Keratinocyte (primary cell): ENCODE data around the gene TM2D1. TPM values are rescaled to one million over a fixed set of nuclear protein-coding genes. Genes with fewer than 3 reads are reported as not detected.

Experiments
- DNase-seq: peaks from one replicate; pipeline ENCODE4 v3.0.0-alpha.2; 2011; ENCODE audit warnings: low read depth, missing footprints, low spot score
- FAIRE-seq: peaks from 2 replicates; lab custom pipeline; 2011; peaks lifted over from hg19 to GRCh38; lab: Jason Lieb, UNC
- H2AFZ ChIP-seq: 2 replicates; pipeline ENCODE4 v1.6.0; 2012; ENCODE audit warnings: low read length, control low read depth, inconsistent platforms; ENCODE audit not compliant: control insufficient read depth
- H3K27ac ChIP-seq: 2 replicates; pipeline ENCODE4 v1.5.1; 2011; ENCODE audit warnings: low read length; ENCODE audit not compliant: control insufficient read depth, insufficient read depth
- H3K27me3 ChIP-seq: 3 replicates; pipeline ENCODE4 v1.6.0; 2011; ENCODE audit warnings: low read length; ENCODE audit not compliant: control insufficient read depth, insufficient read depth; ENCODE audit errors: extremely low read depth
- H3K36me3 ChIP-seq, 2 experiments: 2 replicates in 1 of 2; 3 replicates in 1 of 2; pipeline ENCODE4 v1.5.1; 2011; ENCODE audit warnings: low read length in 2 of 2, mild to moderate bottlenecking in 1 of 2; ENCODE audit not compliant: control insufficient read depth in 2 of 2, insufficient read depth in 2 of 2; ENCODE audit errors: extremely low read depth in 1 of 2
- H3K4me1 ChIP-seq: 3 replicates; pipeline ENCODE4 v1.5.1; 2011; ENCODE audit warnings: low read length; ENCODE audit not compliant: control insufficient read depth, insufficient read depth; ENCODE audit errors: extremely low read depth
- H3K4me2 ChIP-seq: 3 replicates; pipeline ENCODE4 v1.6.0; 2011; ENCODE audit warnings: low read depth, low read length; ENCODE audit not compliant: control insufficient read depth, insufficient read depth; ENCODE audit errors: extremely low read depth
- H3K4me3 ChIP-seq, 3 experiments: fragments of 200-600 bp in 1 of 3; sonication (generic) in 1 of 3; 2 replicates in 2 of 3; 3 replicates in 1 of 3; pipeline ENCODE4 v1.5.1; 2011 to 2016; ENCODE audit warnings: low read length in 3 of 3, mild to moderate bottlenecking in 3 of 3, control low read depth in 2 of 3, inconsistent platforms in 1 of 3, low read depth in 1 of 3, mixed read lengths in 1 of 3, mixed run types in 1 of 3, moderate library complexity in 1 of 3; ENCODE audit not compliant: control insufficient read depth in 2 of 3, insufficient read depth in 2 of 3; ENCODE audit errors: extremely low read depth in 1 of 3
- H3K79me2 ChIP-seq: 2 replicates; pipeline ENCODE4 v1.6.0; 2012; ENCODE audit warnings: low read length; ENCODE audit not compliant: control insufficient read depth, insufficient read depth
- H3K9ac ChIP-seq: 3 replicates; pipeline ENCODE4 v1.6.0; 2011; ENCODE audit warnings: low read length; ENCODE audit not compliant: control insufficient read depth, insufficient read depth; ENCODE audit errors: extremely low read depth
- H3K9me1 ChIP-seq: 3 replicates; pipeline ENCODE4 v1.6.0; 2011; ENCODE audit warnings: low read length; ENCODE audit not compliant: control insufficient read depth, insufficient read depth; ENCODE audit errors: extremely low read depth
- H3K9me3 ChIP-seq: 2 replicates; pipeline ENCODE4 v1.5.1; 2012; ENCODE audit warnings: low read depth, low read length; ENCODE audit not compliant: control insufficient read depth
- H4K20me1 ChIP-seq: 3 replicates; pipeline ENCODE4 v1.6.0; 2011; ENCODE audit warnings: low read length; ENCODE audit not compliant: control insufficient read depth, insufficient read depth; ENCODE audit errors: extremely low read depth
- EZH2 ChIP-seq: IDR thresholded peaks from one replicate; pipeline ENCODE4 v1.6.1; 2012; ENCODE audit warnings: inconsistent platforms, mild to moderate bottlenecking, low read length, moderate library complexity
- dilution Hi-C: fragments of 300-500 bp; cut with MboI; formaldehyde crosslinking; loops from one replicate; pipeline ENCODE4 v1.7.0; 2020; ENCODE audit warnings: low sequenced_read_pairs; ENCODE audit not compliant: extremely low pct_ligation_motif_present
- polyA plus RNA-seq, 5 experiments: library from polyadenylated mRNA; depleted of rRNA in 3 of 5; stranded (reverse) in 3 of 5; stranded (forward) in 1 of 5; unstranded in 1 of 5; fragments of >200 nt; gene quantifications; 1 replicate in 1 of 5; 2 replicates in 3 of 5; 3 replicates in 1 of 5; pipeline versions ENCODE4 v1.2.1 to v1.2.3, GENCODE V29; 2011 to 2012; ENCODE audit warnings: missing spikeins in 2 of 5, low read depth in 1 of 5, low replicate concordance in 1 of 5
- TF ChIP-seq, protein P1 (sequence below), 3 experiments: IDR thresholded peaks in 1 of 3; conservative IDR thresholded peaks in 1 of 3; optimal IDR thresholded peaks in 1 of 3; 2 replicates in 2 of 3; 3 replicates in 1 of 3; pipeline versions ENCODE3 to v1.5.1; 2011; ENCODE audit warnings: low read length in 3 of 3, mild to moderate bottlenecking in 3 of 3, moderate library complexity in 2 of 3, control low read depth in 1 of 3, inconsistent platforms in 1 of 3; ENCODE audit not compliant: insufficient read depth in 2 of 3; ENCODE audit errors: extremely low read depth in 1 of 3

Gene TM2D1
- polyA plus RNA-seq, 1 donor (not counting 4 experiments of a cell fraction or from before 2014, with no cell fraction given): 70.2 TPM

DNA sequence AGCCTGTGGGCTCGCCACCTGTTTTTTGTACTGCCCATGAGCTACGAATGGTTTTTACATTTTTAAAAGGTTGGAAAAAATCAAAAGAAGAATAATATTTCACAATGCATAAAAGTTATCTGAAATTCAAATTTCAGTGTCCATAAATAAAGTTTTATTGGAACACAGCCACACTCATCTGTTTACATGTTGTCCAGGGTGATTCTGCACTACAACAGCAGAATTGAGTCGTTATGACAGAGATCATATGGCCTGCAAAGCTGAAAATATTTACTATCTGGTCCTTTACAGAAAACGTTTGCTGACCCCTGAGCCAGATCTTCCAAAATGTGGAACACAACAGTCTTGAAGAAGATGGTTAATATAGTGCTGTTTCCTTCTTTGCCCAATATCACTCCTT lies 89.4 kb downstream of the TM2D1 start:
- H3K9me3 ChIP-seq: no peaks in the 10 kb centered on the region
- TF ChIP-seq, protein P1, sequence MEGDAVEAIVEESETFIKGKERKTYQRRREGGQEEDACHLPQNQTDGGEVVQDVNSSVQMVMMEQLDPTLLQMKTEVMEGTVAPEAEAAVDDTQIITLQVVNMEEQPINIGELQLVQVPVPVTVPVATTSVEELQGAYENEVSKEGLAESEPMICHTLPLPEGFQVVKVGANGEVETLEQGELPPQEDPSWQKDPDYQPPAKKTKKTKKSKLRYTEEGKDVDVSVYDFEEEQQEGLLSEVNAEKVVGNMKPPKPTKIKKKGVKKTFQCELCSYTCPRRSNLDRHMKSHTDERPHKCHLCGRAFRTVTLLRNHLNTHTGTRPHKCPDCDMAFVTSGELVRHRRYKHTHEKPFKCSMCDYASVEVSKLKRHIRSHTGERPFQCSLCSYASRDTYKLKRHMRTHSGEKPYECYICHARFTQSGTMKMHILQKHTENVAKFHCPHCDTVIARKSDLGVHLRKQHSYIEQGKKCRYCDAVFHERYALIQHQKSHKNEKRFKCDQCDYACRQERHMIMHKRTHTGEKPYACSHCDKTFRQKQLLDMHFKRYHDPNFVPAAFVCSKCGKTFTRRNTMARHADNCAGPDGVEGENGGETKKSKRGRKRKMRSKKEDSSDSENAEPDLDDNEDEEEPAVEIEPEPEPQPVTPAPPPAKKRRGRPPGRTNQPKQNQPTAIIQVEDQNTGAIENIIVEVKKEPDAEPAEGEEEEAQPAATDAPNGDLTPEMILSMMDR (optimal IDR thresholded peaks at IDR 0.05 in 1 of 3, IDR thresholded peaks at IDR 0.05 in 1 of 3, conservative IDR thresholded peaks at IDR 0.05 in 1 of 3; ENCODE audit: extremely low read depth in 1 of 3, insufficient read depth in 2 of 3, low read length in 3 of 3): no peak
- TF ChIP-seq EZH2: no peak
- no peaks in the 10 kb centered on the region for H3K36me3 ChIP-seq
- no peaks in the 10 kb centered on the region for H3K27me3 ChIP-seq
- no peaks in the 10 kb centered on the region for H3K4me1 ChIP-seq
- H3K27ac ChIP-seq: no peak overlapping the region
- no peak overlapping the region for H3K4me2 ChIP-seq
- no peaks in the 10 kb centered on the region for H3K9me1 ChIP-seq
- FAIRE-seq: no peak
- no peak overlapping the region for H3K4me3 ChIP-seq
- H2AFZ ChIP-seq: no peak overlapping the region
- dilution Hi-C loops: no loop called here
- H3K9ac ChIP-seq: no peak overlapping the region
- DNase-seq: no peak
- H3K79me2 ChIP-seq: no peaks in the 10 kb centered on the region
- H4K20me1 ChIP-seq: no peaks in the 10 kb centered on the region

DNA sequence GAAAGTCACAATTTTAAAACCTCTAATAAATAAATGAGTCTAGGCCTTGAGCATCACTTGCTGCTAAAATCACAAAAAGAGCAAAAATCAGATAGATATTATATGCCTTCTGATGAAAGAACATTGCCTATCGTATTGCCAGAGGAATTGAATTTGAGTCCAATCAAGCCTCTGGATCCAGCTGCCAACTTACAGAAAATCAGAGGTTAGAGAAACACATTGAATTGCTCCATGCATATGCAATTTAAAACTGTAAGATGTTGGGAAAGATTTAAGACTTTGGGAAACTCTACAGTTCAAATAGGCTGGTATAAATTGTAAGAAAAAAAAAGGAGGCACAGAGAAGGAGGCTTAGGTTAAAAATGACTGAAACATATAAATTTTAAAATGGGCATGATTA lies 93.5 kb downstream of the TM2D1 start:
- Histone ChIP-seq H3K27me3 (no peaks in the 10 kb centered on the region), H3K27ac (no peak overlapping the region), H3K9me1 (no peaks in the 10 kb centered on the region), H2AFZ (no peak overlapping the region), H3K36me3 (no peaks in the 10 kb centered on the region), H3K4me2 (no peak overlapping the region), H3K4me3 (no peak overlapping the region), H4K20me1 (no peaks in the 10 kb centered on the region), H3K9me3 (no peaks in the 10 kb centered on the region), H3K4me1 (no peaks in the 10 kb centered on the region), H3K9ac (no peak overlapping the region), H3K79me2 (no peaks in the 10 kb centered on the region)
- TF ChIP-seq, protein P1 (optimal IDR thresholded peaks at IDR 0.05 in 1 of 3, IDR thresholded peaks at IDR 0.05 in 1 of 3, conservative IDR thresholded peaks at IDR 0.05 in 1 of 3; ENCODE audit: extremely low read depth in 1 of 3, insufficient read depth in 2 of 3, low read length in 3 of 3): no peak
- TF ChIP-seq EZH2: no peak
- DNase-seq: no peak
- dilution Hi-C loops: no loop called here
- no peak for FAIRE-seq

Other genes with a start within 250 kb of the TM2D1 start
- 19.7 to 28.1 TPM (median 24.1 TPM) in 3 replicates for gene PATJ, start 17.3 kb upstream of the TM2D1 start, polyA plus RNA-seq